HG03025 (cell line): Measurements from ENCODE around the gene ECSCR.

Experiments
- ATAC-seq: cut with Tn5 transposase; IDR thresholded peaks from one replicate; pipeline ENCODE4 v1.9.1; 2021; ENCODE audit warnings: mild to moderate bottlenecking, moderate library complexity; ENCODE audit not compliant: unreplicated experiment, low FRiP score

ECSCR gene

GRCh38 chr5:139474890-139475791, 12.6 kb upstream of the ECSCR start:
- no peak for ATAC-seq

GRCh38 chr5:139473565-139473964, 11.0 kb upstream of the ECSCR start:
- ATAC-seq, result no peak

- ATAC-seq, result no peak
Observed at GRCh38 chr5:139473105-139473504, 10.6 kb upstream of the ECSCR start.

GRCh38 chr5:139472386-139473030, 10.0 kb upstream of the ECSCR start:
- ATAC-seq, result no peak

GRCh38 chr5:139470821-139471300, 8.3 kb upstream of the ECSCR start, which contains the start of gene SMIM33:
TSS of gene SMIM33 (plus strand) at chr5:139471004. CDS start at chr5:139471122, 118 bp downstream.
- no peak for ATAC-seq

GRCh38 chr5:139468421-139468931, 5.9 kb upstream of the ECSCR start:
- no peak for ATAC-seq

- no peak for ATAC-seq
Observed at GRCh38 chr5:139461698-139462097, 845 bp downstream of the ECSCR start.

DNA sequence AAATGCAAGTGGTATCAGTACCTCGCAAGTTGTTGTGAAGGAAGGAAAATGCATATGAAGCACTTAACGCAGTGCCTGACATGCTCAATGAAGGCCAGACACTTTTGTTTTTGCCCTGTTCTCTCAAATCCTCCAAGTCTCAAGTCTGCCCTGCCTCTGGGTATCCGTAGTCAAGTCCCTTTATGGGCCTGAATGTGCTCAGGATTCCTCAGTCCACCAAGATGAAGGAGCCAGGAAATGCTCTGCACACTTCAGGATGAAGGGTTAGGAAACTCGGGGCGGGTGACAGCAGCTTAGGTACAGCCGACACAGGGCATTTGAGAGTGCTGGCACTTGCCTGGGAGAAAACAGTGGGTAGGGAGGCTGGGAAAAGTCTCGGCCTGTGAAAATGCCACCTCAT, 1.4 kb downstream of the ECSCR start:
- ATAC-seq, result no peak

- no peak for ATAC-seq
Observed at GRCh38 chr5:139460455-139460854, 2.1 kb downstream of the ECSCR start.

DNA sequence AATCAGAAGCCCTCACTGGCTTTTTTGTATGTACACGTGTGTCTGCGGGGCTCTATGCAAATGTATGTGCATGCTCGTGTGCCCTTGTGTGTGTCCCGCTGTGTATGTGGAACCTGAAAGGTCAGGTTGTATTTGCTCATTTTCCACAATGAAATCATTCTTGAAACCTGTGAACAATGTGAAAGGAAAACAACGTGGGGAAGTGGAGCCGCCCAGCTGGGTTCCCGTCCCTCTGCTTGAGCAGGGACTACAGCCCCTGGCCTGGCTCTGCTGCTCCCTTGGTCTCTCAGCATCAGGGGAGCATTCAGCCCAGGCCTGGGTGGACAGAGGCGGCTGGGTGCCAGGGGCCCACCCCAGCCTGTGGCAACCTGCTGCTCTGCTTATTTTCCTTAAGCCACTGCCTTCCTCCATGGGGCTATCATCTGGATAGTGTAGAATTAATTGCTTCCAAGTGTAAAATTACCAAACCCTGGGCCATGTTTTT, 3.0 kb downstream of the ECSCR start:
- no peak for ATAC-seq

DNA sequence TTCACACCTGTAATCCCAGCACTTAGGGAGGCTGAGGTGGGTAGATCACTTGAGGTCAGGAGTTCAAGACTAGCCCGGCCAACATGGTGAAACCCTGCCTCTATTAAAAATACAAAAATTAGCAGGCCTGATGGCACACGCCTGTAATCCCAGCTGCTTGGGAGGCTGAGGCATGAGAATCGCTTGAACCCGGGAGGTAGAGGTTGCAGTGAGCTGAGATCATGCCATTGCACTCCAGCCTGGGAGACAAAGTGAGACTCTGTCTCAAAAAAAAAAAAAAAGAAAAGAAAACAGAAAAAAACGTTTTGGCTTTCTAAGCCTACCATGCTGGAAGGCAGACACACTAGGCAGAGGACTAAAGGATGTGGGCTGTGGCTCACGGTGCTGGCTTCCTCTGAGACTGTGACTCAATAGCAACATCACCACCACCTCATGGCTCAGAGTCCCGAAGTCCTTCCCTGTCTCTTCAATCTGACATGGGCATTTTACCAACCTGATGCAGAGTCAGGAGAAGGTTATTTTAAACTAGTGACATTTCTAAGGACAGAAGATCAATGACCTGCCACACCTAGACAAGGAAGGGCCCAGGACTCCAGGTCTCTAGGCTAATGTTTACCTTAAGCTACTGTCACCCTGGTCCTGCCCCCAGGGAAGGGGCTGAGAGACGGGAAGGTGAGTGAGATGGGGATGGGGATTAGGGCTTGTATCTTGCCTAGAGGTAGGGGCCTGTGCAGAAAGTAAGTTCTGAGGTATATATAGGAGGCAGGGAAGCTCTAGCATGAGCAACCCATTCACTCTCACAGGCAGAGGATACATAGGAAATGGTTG, 3.7 kb downstream of the ECSCR start:
- peak; percentile 45 for ATAC-seq

GRCh38 chr5:139457653-139458306, 4.8 kb downstream of the ECSCR start:
- no peak for ATAC-seq

DNA sequence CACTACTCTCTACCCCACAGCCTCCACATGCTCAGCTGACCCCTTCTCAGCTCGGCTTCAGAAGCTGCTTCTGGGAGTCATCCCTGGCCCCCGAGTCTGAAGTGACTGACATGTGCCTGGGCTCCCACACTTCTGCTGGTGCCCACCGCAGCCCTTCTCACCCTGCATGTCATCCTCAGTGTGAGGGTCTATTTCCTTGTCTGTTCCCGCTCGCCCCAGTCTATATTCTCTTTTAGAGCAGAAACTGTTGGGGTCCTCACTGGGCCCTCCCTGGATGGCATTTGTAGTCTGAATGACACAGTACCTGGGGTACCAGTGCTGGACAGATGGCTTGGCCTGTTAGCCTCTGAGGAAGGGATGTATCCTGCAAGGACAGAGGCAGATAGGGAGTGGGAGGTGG, 5.3 kb downstream of the ECSCR start:
- no peak for ATAC-seq

DNA sequence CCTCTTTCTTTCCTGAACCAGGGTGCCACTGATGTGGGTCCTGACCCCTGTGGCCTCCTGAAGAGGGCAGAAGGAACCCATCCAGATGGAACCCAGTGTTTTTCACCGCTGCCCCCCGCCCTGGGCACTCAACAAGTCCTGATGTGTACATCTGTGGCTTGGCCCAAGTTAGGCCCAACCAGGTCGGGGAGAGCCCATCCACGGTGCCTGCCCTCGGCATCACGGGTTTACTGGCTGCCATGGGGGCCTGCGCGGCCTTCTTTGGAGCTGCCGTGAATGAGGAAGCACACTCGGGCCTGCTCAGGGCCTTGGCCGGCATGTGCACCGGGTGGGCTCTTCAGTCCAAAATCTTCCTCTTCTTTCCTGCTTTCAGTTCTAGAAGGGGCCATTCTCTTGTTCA, 5.8 kb downstream of the ECSCR start:
- no peak for ATAC-seq

- ATAC-seq, result no peak
Observed at GRCh38 chr5:139454568-139455290, 7.8 kb downstream of the ECSCR start.

DNA sequence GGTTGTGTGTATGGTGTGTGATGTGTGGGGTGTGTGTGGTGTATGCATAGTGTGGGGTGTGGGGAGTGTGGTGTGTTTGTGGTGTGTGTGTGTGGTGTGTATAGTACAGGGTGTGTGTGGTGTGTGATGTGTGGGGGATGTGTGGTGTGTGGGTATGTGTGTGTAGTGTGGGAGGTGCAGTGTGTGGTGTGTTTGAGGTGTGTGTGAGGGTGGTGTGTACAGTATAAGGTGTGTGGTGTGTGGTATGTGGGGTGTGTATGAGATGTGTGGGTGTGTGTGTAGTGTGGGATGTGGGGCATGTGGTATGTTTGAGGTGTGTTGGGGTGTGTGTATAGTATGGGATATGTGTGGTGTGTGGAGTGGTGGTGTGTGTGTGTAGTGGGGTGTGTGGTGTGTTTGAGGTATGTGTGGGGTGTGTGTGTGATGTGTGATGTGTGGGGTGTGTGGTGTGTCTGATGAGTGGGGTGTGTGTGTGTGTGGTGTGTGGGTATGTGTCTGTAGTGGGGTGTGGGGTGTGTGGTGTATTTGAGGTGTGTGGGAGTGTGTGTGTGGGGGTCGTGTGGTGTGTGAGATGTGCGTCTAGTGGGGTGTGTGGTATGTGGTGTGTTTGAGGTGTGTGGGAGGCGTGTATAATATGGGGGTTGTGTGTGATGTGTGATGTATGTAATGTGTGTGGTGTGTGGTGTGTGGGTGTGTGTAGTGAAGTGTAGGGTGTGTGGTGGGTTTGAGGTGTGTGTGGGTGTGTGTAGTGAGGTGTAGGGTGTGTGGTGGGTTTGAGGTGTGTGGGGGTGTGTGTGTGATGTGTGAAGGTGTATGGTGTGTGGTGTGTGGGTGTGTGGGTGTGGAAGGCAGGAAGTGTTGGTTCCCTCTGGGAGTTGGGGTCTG, 8.6 kb downstream of the ECSCR start:
- no peak for ATAC-seq

DNA sequence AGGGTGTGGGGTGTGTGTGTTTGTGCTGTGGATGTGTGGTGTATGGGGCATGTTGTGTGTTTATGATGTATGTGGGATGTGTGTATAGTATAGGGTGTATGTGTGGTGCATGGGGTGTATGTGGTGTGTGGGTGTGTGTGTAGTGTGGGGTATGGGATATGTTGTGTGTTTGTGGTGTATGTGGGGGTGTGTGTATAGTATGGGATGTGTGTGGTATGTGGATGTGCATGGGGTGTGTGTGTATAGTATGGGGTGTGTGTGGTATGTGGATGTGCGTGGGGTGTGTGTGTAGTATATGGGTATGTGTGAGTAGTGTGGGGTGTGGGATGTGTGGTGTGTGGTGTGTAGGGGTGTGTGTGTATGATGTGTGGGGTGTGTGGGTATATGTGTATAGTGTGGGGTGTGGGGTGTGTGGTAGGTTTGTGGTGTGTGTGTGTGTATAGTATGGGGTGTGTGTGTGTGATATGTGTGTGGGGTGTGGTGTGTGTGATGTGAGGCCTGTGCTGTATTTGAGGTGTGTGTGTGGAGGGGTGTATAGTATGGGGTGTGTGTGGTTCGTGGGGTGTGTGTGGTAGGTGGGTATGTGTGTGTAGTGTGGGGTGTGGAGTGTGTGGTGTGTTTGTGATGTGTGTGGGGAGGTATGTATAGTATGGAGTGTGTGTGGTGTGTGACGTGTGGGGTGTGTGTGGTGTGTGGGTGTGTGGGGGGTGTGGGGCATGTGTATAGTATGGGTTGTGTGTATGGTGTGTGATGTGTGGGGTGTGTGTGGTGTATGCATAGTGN, 10.5 kb downstream of the ECSCR start:
- ATAC-seq, result no peak

- no peak for ATAC-seq
Observed at GRCh38 chr5:139451176-139451575, 11.4 kb downstream of the ECSCR start.
